ENCODE measurements around the gene FGF9.

The FGF9 gene

DNA sequence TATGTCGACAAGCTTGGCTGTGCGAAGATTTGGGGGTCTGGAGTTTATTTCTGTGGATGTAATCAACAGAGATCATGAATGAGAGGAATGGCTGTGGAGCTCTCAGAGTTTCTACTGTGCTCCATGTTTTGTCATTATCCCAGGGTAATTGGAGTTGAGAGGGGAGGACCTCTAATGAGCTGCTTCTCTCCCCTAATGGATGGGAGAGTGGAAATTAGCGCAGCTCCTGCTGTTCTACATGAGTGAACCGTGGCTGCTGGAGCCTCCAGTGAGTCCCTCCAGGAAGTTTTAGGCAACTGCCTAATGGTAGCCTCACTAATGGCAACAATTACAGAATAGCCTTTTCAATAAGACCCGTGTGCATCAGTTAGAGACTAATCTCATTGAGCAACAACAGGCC is 31.3 kb upstream of the FGF9 start:
- DNase-seq (ENCODE audit: low read depth): no peak
- no peak overlapping the region for H3K4me3 ChIP-seq (ENCODE audit: low read length)
- TF ChIP-seq, protein P1, sequence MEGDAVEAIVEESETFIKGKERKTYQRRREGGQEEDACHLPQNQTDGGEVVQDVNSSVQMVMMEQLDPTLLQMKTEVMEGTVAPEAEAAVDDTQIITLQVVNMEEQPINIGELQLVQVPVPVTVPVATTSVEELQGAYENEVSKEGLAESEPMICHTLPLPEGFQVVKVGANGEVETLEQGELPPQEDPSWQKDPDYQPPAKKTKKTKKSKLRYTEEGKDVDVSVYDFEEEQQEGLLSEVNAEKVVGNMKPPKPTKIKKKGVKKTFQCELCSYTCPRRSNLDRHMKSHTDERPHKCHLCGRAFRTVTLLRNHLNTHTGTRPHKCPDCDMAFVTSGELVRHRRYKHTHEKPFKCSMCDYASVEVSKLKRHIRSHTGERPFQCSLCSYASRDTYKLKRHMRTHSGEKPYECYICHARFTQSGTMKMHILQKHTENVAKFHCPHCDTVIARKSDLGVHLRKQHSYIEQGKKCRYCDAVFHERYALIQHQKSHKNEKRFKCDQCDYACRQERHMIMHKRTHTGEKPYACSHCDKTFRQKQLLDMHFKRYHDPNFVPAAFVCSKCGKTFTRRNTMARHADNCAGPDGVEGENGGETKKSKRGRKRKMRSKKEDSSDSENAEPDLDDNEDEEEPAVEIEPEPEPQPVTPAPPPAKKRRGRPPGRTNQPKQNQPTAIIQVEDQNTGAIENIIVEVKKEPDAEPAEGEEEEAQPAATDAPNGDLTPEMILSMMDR (conservative IDR thresholded peaks at IDR 0.05; ENCODE audit: low read length): no peak

DNA sequence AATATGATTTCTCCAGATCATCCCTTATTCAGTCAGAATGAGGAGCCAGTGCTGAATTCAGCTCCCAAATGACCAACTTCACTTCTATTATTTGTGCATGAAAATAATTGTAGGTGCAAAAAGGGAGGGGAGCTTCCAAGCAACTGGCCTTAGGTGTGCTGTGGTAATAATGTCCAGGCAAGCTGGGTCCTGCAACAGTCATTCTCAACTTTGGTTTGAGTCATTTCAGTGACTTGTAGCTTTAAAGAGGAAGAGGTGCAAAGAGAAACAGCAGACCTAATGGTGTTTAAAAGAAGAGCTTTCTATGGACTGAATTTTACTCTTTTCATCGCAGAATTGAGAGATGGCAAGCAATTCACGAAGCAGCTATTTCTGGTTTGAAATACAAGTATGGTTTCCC is 29.2 kb upstream of the FGF9 start:
- TF ChIP-seq, protein P1 (conservative IDR thresholded peaks at IDR 0.05; ENCODE audit: low read length): no peak
- DNase-seq (ENCODE audit: low read depth): no peak
- H3K4me3 ChIP-seq (ENCODE audit: low read length): no peak overlapping the region

DNA sequence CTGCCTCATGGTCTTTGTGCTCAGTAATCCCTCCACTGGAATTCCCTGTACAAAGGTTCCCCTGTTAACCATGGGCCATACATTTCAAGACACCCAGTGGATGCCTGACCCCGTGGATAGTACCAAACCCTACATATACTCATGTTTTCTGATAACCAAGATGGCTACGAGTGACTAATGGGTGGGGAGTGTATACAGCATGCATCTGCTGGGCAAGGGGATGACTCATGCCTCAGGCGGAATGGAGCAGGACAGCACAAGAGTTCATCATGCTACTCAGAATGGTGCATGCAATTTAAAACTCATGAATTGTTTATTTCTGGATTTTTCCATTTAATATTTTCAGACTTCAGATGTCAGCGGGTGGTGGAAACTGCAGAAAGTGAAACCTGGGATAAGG is 13.3 kb upstream of the FGF9 start:
- DNase-seq (ENCODE audit: low read depth): peak; percentile 43
- H3K4me3 ChIP-seq (ENCODE audit: low read length): no peak overlapping the region
- TF ChIP-seq, protein P1 (conservative IDR thresholded peaks at IDR 0.05; ENCODE audit: low read length): no peak

DNA sequence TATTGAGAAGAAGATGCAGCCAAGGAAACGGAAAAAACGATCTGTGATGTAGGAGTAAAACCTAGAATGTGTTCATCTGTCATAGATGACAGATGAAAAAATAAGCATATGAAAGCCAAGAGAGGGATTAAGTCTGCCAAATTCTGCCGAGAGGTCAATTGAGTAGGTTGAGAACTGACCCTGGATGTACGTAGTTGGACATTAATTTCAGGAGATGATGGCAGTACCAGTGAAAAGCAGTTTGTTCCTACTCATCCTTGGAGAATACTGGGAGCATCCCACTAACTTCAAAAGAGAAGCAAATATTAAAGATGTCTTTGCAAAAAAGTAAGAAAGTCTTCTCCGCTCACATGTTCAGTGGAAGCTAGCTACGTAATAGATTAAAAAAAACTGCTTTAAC is 11.8 kb upstream of the FGF9 start:
- no peak overlapping the region for H3K4me3 ChIP-seq (ENCODE audit: low read length)
- TF ChIP-seq, protein P1 (conservative IDR thresholded peaks at IDR 0.05; ENCODE audit: low read length): no peak
- no peak for DNase-seq (ENCODE audit: low read depth)

DNA sequence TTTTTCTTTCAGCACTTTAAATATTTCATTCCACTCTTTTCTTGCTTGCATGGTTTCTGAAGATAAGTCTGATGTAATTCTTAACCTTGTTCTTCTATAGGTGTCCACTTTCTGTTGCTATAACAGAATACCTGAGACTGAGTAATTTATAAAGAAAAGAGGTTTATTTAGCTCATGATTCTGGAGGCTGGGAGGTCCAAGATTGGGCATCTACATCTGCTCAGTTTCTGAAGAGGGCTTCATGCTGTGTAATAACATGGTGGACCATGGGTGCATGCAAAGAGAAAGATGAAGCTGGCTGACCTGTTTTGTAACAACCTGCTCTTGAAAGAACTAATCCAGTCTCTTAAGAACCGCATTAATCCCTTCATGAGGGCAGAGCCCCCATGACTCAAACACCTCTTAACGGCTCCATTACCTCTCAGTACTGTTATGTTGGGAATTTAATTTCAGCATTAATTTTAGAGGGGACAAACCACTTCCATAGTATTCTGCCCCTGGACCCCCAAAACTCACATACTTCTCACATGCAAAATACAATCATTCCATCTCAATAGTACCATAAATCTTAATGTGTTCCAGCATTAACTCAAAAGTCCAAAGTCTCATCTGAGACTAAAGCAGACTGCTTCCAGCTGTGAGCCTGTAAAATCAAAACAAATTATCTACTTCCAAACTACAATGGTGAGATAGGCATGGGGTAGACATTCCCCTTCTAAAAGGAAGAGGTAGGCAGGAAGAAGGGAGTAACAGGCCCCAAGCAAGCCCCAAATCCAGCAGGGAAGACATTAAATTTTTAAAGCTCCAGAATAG is 9.6 kb upstream of the FGF9 start:
- TF ChIP-seq, protein P1 (conservative IDR thresholded peaks at IDR 0.05; ENCODE audit: low read length): no peak
- no peak for DNase-seq (ENCODE audit: low read depth)
- no peak overlapping the region for H3K4me3 ChIP-seq (ENCODE audit: low read length)

DNA sequence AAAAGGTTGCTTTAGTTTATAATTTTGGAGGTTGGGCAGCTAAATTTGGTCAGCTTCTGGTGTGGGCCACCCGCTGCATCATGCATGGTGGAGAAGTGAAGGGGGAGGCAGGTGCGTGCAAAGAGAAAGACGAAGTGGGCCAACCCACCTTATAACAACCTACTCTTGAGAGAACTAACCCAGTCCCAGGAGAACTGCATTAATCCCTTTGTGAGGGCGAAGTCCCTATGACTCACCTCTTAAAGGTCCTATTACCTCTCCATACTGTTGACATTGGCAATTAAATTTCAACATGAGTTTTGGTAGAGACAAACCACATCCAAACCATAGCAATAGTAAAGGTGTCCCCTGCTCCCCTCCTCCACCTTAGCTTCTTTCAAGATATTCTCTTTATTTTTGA is 7.7 kb upstream of the FGF9 start:
- TF ChIP-seq, protein P1 (conservative IDR thresholded peaks at IDR 0.05; ENCODE audit: low read length): no peak
- DNase-seq (ENCODE audit: low read depth): no peak
- H3K4me3 ChIP-seq (ENCODE audit: low read length): no peak overlapping the region

DNA sequence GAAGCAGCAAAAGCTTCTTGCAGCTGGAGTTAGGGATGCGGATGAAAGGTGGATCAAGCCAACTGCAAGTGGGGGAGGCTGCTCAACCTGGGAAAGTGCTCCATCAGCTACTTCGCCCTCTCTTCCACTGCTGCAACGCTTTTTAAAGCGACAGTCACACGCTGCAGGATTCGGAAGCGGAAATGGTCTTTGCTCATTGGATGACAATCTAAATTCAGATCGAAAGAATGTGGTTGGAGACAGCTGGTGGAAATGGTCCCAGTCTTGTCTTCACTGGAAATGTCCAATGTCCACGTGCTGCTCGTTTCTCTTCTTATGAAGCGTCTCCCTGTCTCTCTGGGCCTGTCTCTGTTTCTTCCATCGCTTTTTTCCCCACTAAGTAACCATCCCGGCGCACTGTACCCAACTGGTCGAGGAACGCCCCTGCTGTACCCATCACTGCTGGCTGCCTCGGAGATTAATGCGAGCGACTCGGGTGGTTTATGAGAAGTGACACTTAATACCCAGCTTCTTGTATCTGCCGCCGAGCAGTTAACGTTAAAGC is 2.1 kb upstream of the FGF9 start:
- H3K4me3 ChIP-seq (ENCODE audit: low read length): peak overlapping the region; percentile 63
- TF ChIP-seq, protein P1 (conservative IDR thresholded peaks at IDR 0.05; ENCODE audit: low read length): no peak
- no peak for DNase-seq (ENCODE audit: low read depth)

Data from AG10803 (cell line).